Erythroblast (primary cell): ENCODE results near the gene DHRS4L2.
"Not testable (repeated sequence)": the region's sequence is repeated elsewhere in the genome, so short reads cannot be mapped to it uniquely, and the experiment has no call there.

Source experiments
- DNase-seq, 2 experiments: peaks; one replicate each; lab custom pipeline; 2025; lab: John Stamatoyannopoulos, UW
- GATA1 ChIP-seq: IDR thresholded peaks from 2 replicates; pipeline ENCODE4 v1.6.1; 2011; ENCODE audit warnings: low read depth, mild to moderate bottlenecking, control low read depth, low read length, moderate library complexity
- POLR2A ChIP-seq: IDR thresholded peaks from 2 replicates; pipeline ENCODE4 v1.6.1; 2011; ENCODE audit warnings: mild to moderate bottlenecking, low read length

The DHRS4L2 gene

GRCh38 chr14:23988607-23989363, at the start of gene DHRS4L2:
Gene DHRS4L2 (plus strand): TSS chr14:23988929. CDS start chr14:23988948, 19 bp downstream.
- DNase-seq = peak; percentile 89 to 90
- TF ChIP-seq POLR2A = peak; percentile 68

- TF ChIP-seq GATA1 (no peak), POLR2A (no peak)
- peak in 1 of 2 experiments; percentile 41 for DNase-seq
Measured at GRCh38 chr14:23939607-23940326, 49.0 kb upstream of the DHRS4L2 start.

DNA sequence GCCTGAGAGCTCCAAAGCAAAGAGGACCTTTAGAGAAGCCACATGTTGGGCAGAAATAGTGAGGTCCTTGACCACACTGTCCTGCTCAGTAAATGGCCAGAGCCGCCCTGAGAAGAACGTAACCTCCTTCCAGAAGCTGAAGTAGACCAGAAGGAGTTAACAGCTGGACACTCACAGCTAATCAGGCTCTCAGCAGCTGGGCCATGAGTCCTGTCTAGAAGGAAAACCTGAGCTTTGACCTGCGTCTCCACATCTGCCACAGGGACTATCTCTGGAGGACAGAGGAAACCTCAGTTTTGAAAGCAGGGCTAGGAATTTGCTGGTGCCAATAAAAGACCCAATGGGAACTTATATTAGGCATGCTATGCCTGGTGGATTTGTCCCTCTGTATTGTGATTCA, 47.5 kb upstream of the DHRS4L2 start:
- no peak for DNase-seq
- TF ChIP-seq POLR2A (no peak), GATA1 (no peak)

- DNase-seq = no peak
- TF ChIP-seq GATA1 (no peak), POLR2A (no peak)
Measured at GRCh38 chr14:23941669-23942068, 47.1 kb upstream of the DHRS4L2 start.

DNA sequence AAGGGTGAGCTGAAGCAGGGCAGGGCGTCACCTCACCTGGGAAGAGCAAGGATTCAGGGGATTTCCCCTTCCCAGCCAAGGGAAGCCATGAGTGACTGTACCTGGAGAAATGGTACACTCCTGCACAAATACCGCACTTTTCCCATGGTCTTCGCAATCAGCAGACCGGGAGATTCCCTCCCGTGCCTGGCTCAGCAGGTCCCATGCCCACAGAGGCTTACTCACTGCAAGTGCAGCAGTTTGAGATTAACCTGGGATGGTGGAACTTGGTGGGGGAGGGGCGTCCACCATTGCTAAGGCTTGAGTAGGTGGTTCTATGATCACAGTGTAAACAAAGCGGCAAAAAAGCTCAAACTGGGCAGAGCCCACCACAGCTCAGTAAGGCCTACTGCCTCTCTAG, 46.1 kb upstream of the DHRS4L2 start:
- no peak for DNase-seq
- TF ChIP-seq GATA1 = no peak
- no peak for TF ChIP-seq POLR2A

DNA sequence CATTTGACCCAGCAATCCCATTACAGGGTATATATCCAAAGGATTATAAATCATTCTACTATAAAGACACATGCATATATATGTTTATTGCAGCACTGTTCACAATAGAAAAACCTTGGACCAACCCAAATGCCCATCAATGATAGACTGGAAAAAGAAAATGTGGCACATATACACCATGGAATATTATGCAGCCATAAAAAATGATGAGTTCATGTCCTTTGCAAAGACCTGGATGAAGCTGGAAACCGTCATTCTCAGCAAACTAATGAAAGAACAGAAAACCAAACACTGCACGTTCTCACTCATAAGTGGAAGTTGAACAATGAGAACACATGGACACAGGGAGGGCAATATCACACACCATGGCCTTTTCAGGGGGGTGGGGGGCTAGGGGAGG, 39.7 kb upstream of the DHRS4L2 start:
- DNase-seq = not testable (repeated sequence)

GRCh38 chr14:23950411-23951135, 38.2 kb upstream of the DHRS4L2 start:
- TF ChIP-seq POLR2A (no peak), GATA1 (no peak)
- DNase-seq = peak; percentile 35 to 72

DNA sequence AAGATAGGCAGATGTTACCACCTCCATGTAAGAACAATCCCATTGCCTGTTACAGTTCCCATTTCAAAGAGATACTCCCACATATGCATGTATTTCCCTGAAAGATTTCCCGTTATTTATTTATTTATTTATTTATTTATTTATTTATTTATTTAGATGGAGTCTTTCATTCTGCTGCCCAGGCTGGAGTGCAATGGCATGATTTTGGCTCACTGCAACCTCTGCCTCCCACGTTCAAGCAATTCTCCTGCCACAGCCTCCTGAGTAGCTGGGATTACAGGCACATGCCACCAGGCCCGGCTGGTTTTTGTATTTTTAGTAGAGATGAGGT, 37.6 kb upstream of the DHRS4L2 start:
- not testable (repeated sequence) for DNase-seq

DNA sequence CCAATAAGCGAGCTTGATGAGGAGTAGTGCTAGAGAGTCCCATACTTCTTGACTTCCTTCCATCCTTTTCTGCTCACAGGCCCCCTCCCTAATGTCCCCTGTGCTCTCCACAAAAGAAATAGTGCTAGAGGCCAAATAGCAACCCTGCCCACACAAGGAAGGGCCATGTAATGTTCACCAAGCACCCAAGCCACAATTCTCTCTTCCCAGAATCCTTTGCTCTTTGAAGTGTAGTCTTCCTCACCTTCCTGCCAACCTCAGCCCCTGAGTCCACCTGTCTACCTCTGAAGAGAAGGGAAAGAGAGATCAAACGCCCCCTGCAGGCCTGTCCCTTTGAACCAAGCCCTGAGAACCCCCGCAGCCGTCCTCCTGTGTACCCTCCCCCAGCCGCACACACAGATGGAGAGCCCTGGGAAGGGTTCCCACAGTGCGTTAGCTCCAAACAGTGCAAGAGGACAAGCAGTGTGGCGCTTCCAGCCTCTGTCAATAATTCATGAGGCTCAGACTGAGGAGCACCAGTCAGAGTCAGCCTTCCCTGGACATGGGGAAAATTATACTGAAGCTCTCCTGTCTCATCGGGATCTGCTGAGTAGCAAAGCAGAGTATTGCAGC, 37.0 kb upstream of the DHRS4L2 start:
- no peak for TF ChIP-seq POLR2A
- TF ChIP-seq GATA1 = no peak

DNA sequence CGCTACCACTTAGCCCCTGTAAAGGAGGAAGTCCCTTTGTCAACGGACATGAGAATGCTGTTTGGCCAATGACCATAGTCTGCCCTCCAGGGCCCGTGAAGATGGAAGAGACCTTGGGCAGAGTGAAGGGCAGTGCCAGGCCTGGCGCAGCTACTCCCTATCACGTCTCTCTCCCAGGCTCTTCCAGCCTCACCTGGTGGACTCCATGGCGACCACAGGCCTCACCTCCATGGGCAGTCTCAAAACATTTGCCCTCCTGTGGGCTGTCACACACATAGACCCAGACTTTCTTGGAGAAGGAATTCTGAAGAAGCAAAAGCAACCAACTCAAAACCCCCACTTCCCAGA, 35.6 kb upstream of the DHRS4L2 start:
- DNase-seq = not testable (repeated sequence)

More for the DNA sequence above, 37.0 kb upstream of the DHRS4L2 start:
- DNase-seq = no peak

DNA sequence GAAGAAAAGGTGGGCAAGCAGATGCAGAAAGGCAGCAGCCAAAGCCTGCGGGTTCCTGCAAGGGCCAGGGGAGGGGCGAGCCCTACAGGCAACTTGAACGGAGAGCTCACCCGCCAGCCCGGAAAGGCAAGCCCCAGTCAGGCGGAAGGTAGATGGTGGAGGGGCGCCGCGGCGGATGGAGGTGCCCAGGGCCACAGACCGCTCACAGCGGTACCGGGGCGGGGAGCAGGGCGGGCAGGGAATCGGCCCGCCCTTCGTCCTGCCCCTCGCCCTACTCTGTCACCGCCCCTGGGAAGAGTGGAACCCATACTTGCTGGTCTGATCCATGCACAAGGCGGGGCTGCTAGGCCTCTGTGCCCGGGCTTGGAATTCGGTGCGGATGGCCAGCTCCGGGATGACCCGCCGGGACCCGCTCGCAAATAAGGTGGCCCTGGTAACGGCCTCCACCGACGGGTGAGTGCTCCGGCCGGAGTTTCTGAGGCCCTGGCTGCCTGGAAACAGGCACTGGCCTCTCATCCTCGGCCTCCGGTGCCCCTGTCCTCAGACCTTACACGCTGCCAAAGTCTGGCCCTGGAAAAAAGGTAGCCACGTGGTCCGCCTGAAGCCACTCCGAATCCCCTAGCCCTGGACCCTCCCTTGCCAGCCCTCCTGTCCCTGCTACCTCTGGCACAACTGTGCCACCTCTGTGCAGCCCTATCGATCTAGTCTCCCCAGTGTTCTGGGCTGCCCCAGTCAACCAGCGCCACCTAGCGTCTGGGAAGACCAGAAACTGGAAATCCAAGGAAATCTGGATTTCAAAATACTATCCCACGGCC, 35.1 kb upstream of the DHRS4L2 start, which contains the start of gene DHRS4:
DHRS4 (plus strand) TSS at position 307 of the 815 bp plus-strand sequence; CDS start at position 326, 19 bp downstream.
- DNase-seq = peak; percentile 80 to 87
- TF ChIP-seq GATA1 (no peak), POLR2A (peak; percentile 78)

DNA sequence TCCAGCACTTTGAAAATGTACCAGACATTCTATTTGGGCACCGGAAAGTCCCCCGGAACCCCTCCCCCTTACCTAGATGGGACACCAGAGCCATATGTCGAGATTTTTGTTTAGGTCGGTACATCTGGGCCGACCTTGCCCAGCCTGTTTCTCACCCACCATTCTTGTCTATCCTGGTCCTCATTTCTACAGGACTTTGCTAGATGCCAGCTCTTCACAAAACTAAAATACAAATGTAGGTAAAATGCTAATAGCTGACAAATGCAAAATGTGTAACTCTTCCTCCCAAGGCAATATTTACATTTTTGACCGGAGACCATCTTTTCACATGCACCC, 34.5 kb upstream of the DHRS4L2 start:
- not testable (repeated sequence) for DNase-seq

GRCh38 chr14:23954965-23955364, 33.8 kb upstream of the DHRS4L2 start:
- not testable (repeated sequence) for DNase-seq

DNA sequence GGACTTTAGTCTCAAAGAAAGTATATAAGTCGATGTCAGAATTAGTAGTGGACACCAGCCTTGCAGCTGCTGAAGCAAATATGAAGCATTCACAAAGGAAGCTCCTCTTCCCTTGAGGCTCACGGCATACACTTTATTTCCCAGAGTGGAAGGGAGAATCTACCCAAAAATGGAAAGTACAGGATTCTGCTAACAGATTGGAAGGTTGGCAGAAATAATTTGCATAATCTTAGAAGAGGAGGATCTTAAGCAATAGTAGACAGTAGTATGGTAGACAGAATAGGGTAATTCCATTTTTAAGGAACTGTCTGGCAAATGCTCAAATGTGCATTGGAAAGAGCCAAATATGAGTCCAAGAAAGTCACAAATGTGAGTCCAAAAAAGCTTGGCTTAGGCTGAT, 32.9 kb upstream of the DHRS4L2 start:
- not testable (repeated sequence) for DNase-seq

GRCh38 chr14:23957913-23958569, 30.7 kb upstream of the DHRS4L2 start:
- not testable (repeated sequence) for DNase-seq

DNA sequence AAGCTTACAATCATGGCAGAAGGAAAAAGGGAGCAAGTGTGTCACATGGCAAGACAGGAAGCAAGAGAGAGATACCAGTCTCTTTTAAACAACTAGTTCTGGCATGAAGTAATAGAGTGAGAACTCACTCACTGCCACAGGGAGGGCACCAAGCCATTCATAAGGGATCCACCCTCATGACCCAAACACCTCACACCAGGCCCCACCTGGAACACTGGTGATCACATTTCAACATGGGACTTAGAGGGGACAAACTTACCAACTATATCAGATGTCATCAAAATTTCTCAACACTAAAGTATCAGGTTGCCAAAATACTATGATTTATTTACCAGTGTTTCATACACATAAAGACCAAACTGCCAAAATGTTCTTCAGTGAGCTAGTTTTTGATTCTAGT, 27.8 kb upstream of the DHRS4L2 start:
- not testable (repeated sequence) for DNase-seq

- DNase-seq = not testable (repeated sequence)
Measured at GRCh38 chr14:23961704-23962103, 27.0 kb upstream of the DHRS4L2 start.

DNA sequence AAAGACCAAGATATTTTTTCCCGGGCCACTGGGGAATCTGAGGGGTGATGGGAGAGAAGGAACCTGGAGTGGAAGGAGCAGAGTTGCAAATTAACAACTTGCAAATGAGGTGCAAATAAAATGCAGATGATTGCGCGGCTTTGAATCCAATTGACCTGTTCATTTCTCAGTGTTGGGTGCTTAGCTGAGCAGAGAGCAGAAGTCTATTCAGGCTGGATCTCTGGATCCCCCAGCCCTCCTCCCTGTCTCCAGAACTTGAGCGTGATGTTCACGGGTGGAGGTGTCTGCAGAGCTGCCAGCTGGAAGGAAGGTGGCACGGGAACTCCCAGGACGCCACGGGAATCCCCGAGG, 19.6 kb upstream of the DHRS4L2 start:
- not testable (repeated sequence) for DNase-seq
